ENCODE data around the gene NTNG1. TPM values are rescaled to one million over a fixed set of nuclear protein-coding genes. Genes with fewer than 3 reads are reported as not detected.

Gene NTNG1
- total and polyA plus RNA-seq, 2 of the 13 experiments (the other 11 are each of a cell fraction or from before 2014, with no cell fraction given) = not detected

DNA sequence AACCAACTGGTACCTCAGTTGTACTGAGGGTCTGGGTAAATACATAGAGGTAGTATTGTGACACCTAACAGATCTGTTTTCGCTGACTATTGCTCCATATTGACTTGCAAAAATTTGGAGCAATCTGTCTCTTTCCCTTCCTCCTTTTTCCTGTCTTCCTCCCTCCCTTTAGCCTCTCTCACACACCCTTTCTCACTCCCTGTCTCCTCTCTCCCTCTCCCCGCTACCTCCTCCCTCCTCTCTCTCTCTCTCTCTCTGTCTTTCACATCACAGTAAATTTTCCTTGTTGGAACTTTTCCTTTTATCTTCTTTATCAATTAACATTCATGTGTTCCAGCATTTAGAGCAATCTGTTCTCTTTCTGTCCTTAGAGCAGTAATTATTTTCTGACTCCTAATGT, 278.2 kb downstream of the NTNG1 start:
- H2AFZ ChIP-seq (ENCODE audit: low read length) = no peak overlapping the region
- intact Hi-C loops (cut with micrococcal nuclease; ENCODE audit: unreplicated experiment) = no loop called here
- H3K9ac ChIP-seq (ENCODE audit: insufficient read depth, low read depth, low read length) = no peak overlapping the region
- H3K9me3 ChIP-seq (ENCODE audit: low read length) = no peaks in the 10 kb centered on the region
- 33% methylated on average over 2 of the region's 2 CpGs for WGBS (ENCODE audit: low lambda C conversion rate)
- H3K4me1 ChIP-seq (ENCODE audit: insufficient read depth, low read length) = no peaks in the 10 kb centered on the region
- H3K79me2 ChIP-seq (ENCODE audit: insufficient read depth, low read length) = no peaks in the 10 kb centered on the region
- TF ChIP-seq, protein P1, sequence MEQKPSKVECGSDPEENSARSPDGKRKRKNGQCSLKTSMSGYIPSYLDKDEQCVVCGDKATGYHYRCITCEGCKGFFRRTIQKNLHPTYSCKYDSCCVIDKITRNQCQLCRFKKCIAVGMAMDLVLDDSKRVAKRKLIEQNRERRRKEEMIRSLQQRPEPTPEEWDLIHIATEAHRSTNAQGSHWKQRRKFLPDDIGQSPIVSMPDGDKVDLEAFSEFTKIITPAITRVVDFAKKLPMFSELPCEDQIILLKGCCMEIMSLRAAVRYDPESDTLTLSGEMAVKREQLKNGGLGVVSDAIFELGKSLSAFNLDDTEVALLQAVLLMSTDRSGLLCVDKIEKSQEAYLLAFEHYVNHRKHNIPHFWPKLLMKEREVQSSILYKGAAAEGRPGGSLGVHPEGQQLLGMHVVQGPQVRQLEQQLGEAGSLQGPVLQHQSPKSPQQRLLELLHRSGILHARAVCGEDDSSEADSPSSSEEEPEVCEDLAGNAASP (CRISPR knock-in tag; IDR thresholded peaks at IDR 0.05; ENCODE audit: borderline replicate concordance) = no peak
- no peak for TF ChIP-seq TMF1 (CRISPR knock-in tag; IDR thresholded peaks at IDR 0.05; ENCODE audit: low read depth)
- TF ChIP-seq, protein P2, sequence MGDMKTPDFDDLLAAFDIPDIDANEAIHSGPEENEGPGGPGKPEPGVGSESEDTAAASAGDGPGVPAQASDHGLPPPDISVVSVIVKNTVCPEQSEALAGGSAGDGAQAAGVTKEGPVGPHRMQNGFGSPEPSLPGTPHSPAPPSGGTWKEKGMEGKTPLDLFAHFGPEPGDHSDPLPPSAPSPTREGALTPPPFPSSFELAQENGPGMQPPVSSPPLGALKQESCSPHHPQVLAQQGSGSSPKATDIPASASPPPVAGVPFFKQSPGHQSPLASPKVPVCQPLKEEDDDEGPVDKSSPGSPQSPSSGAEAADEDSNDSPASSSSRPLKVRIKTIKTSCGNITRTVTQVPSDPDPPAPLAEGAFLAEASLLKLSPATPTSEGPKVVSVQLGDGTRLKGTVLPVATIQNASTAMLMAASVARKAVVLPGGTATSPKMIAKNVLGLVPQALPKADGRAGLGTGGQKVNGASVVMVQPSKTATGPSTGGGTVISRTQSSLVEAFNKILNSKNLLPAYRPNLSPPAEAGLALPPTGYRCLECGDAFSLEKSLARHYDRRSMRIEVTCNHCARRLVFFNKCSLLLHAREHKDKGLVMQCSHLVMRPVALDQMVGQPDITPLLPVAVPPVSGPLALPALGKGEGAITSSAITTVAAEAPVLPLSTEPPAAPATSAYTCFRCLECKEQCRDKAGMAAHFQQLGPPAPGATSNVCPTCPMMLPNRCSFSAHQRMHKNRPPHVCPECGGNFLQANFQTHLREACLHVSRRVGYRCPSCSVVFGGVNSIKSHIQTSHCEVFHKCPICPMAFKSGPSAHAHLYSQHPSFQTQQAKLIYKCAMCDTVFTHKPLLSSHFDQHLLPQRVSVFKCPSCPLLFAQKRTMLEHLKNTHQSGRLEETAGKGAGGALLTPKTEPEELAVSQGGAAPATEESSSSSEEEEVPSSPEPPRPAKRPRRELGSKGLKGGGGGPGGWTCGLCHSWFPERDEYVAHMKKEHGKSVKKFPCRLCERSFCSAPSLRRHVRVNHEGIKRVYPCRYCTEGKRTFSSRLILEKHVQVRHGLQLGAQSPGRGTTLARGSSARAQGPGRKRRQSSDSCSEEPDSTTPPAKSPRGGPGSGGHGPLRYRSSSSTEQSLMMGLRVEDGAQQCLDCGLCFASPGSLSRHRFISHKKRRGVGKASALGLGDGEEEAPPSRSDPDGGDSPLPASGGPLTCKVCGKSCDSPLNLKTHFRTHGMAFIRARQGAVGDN (CRISPR knock-in tag; IDR thresholded peaks at IDR 0.05) = no peak
- no peak for TF ChIP-seq MIER2 (CRISPR knock-in tag; IDR thresholded peaks at IDR 0.05)
- no peak for TF ChIP-seq ZFX (CRISPR knock-in tag; IDR thresholded peaks at IDR 0.05; ENCODE audit: low read depth)
- no peak for TF ChIP-seq CBX1 (IDR thresholded peaks at IDR 0.05; ENCODE audit: low read depth)
- TF ChIP-seq NR2F6 (IDR thresholded peaks at IDR 0.05) = no peak
- no peak for TF ChIP-seq NR2F6 (CRISPR knock-in tag; IDR thresholded peaks at IDR 0.05)
- no peak for TF ChIP-seq ATF7 (IDR thresholded peaks at IDR 0.05)
- no peak for TF ChIP-seq ATF7 (CRISPR knock-in tag; IDR thresholded peaks at IDR 0.05)
- TF ChIP-seq ZNF629 (CRISPR knock-in tag; conservative IDR thresholded peaks at IDR 0.05) = no peak
- no peak for TF ChIP-seq ZNF75D (CRISPR knock-in tag; IDR thresholded peaks at IDR 0.05; ENCODE audit: borderline replicate concordance)
- TF ChIP-seq, protein P3, sequence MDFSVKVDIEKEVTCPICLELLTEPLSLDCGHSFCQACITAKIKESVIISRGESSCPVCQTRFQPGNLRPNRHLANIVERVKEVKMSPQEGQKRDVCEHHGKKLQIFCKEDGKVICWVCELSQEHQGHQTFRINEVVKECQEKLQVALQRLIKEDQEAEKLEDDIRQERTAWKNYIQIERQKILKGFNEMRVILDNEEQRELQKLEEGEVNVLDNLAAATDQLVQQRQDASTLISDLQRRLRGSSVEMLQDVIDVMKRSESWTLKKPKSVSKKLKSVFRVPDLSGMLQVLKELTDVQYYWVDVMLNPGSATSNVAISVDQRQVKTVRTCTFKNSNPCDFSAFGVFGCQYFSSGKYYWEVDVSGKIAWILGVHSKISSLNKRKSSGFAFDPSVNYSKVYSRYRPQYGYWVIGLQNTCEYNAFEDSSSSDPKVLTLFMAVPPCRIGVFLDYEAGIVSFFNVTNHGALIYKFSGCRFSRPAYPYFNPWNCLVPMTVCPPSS (IDR thresholded peaks at IDR 0.05) = no peak
- TF ChIP-seq, protein P4, sequence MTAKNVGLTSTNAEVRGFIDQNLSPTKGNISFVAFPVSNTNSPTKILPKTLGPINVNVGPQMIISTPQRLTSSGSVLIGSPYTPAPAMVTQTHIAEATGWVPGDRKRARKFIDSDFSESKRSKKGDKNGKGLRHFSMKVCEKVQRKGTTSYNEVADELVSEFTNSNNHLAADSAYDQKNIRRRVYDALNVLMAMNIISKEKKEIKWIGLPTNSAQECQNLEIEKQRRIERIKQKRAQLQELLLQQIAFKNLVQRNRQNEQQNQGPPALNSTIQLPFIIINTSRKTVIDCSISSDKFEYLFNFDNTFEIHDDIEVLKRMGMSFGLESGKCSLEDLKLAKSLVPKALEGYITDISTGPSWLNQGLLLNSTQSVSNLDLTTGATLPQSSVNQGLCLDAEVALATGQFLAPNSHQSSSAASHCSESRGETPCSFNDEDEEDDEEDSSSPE (CRISPR knock-in tag; IDR thresholded peaks at IDR 0.05) = no peak
- no peak for TF ChIP-seq CREM (IDR thresholded peaks at IDR 0.05)
- TF ChIP-seq CREM (CRISPR knock-in tag; IDR thresholded peaks at IDR 0.05) = no peak
- TF ChIP-seq GFI1 (CRISPR knock-in tag; IDR thresholded peaks at IDR 0.05; ENCODE audit: borderline replicate concordance) = no peak
- no peak for TF ChIP-seq ZSCAN30 (CRISPR knock-in tag; IDR thresholded peaks at IDR 0.05)
- TF ChIP-seq TBP (CRISPR knock-in tag; IDR thresholded peaks at IDR 0.05) = no peak
- TF ChIP-seq, protein P5, sequence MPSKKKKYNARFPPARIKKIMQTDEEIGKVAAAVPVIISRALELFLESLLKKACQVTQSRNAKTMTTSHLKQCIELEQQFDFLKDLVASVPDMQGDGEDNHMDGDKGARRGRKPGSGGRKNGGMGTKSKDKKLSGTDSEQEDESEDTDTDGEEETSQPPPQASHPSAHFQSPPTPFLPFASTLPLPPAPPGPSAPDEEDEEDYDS (CRISPR knock-in tag; IDR thresholded peaks at IDR 0.05) = no peak
- no peak for ATAC-seq
- no peak for FAIRE-seq
- ChIA-PET CTCF (ENCODE audit: low intra/inter-chr PET ratio, low total read pairs) (no interaction called here), POLR2A (no interaction called here)
- H4K20me1 ChIP-seq (ENCODE audit: insufficient read depth, low read length) = no peaks in the 10 kb centered on the region
- no peak overlapping the region for H3K27ac ChIP-seq (ENCODE audit: extremely low read length, insufficient read depth, low read length)
- in situ Hi-C loops (cut with HindIII; ENCODE audit: extremely low pct_ligation_motif_present, low pct_unique_long_range_greater_than_20kb) = no loop called here
- H3K27me3 ChIP-seq (ENCODE audit: control insufficient read depth in 1 of 2, insufficient read depth in 2 of 2, low read length in 2 of 2) = no peaks in the 10 kb centered on the region
- no peak overlapping the region for H3K4me3 ChIP-seq (replicated peaks in 1 of 3; ENCODE audit: insufficient read depth in 1 of 3, low read depth in 2 of 3, low read length in 3 of 3)
- DNase-seq (ENCODE audit: low spot score) = no peak
- no TSS peak for BruUV-seq (replicated peaks)
- no peaks in the 10 kb centered on the region for H3K36me3 ChIP-seq (replicated peaks in 1 of 2; ENCODE audit: control insufficient read depth in 1 of 2, insufficient read depth in 2 of 2, low read length in 2 of 2)
- no peak overlapping the region for H3K4me2 ChIP-seq (ENCODE audit: low read depth, low read length)
